Liver (tissue), 9 donors: ENCODE measurements around the gene VASN. TPM values are rescaled to one million over a fixed set of nuclear protein-coding genes. Genes with fewer than 3 reads are reported as not detected.

Experiments used
- DNase-seq: peaks from one replicate; pipeline ENCODE4 v3.0.0-alpha.2; 2017; ENCODE audit warnings: low spot score
- H3K27ac ChIP-seq, 2 donors: one replicate each; pipeline ENCODE4 v1.7.0; 2013; ENCODE audit warnings: inconsistent platforms in 2 of 2, low read length in 2 of 2, control low read depth in 1 of 2, low read depth in 1 of 2, mild to moderate bottlenecking in 1 of 2
- H3K27me3 ChIP-seq, 4 donors: one replicate each; pipeline versions ENCODE4 v1.6.1 to v1.7.0; 2013; ENCODE audit warnings: low read length in 3 of 4, inconsistent platforms in 1 of 4, mild to moderate bottlenecking in 1 of 4, moderate library complexity in 1 of 4; ENCODE audit not compliant: control insufficient read depth in 4 of 4, insufficient read depth in 4 of 4
- H3K36me3 ChIP-seq, 4 donors: one replicate each; pipeline versions ENCODE4 v1.6.1 to v1.7.0; 2013; ENCODE audit warnings: low read length in 3 of 4, mild to moderate bottlenecking in 3 of 4, low read depth in 1 of 4, moderate library complexity in 1 of 4; ENCODE audit not compliant: control insufficient read depth in 4 of 4, insufficient read depth in 3 of 4
- H3K4me1 ChIP-seq, 4 donors: one replicate each; pipeline versions ENCODE4 v1.6.1 to v1.7.0; 2013; ENCODE audit warnings: low read length in 3 of 4, mild to moderate bottlenecking in 3 of 4, moderate library complexity in 1 of 4; ENCODE audit not compliant: control insufficient read depth in 4 of 4, insufficient read depth in 4 of 4
- H3K4me3 ChIP-seq, 3 donors: one replicate each; pipeline versions ENCODE4 v1.6.1 to v1.7.0; 2013; ENCODE audit warnings: low read length in 3 of 3, control low read depth in 1 of 3, low read depth in 1 of 3, mild to moderate bottlenecking in 1 of 3
- H3K9ac ChIP-seq, 2 donors: one replicate each; pipeline ENCODE4 v1.7.0; 2013; ENCODE audit warnings: low read length in 2 of 2, mild to moderate bottlenecking in 2 of 2, moderate library complexity in 2 of 2, control low read depth in 1 of 2, low read depth in 1 of 2
- H3K9me3 ChIP-seq, 4 donors: one replicate each; pipeline versions ENCODE4 v1.6.1 to v1.7.0; 2013; ENCODE audit warnings: low read length in 3 of 4; ENCODE audit not compliant: control insufficient read depth in 4 of 4
- EGR1 ChIP-seq, 2 donors: IDR thresholded peaks; 2 replicates each; pipeline ENCODE4 v1.6.1; 2016 to 2018; ENCODE audit warnings: antibody characterized with exemption in 2 of 2, low read depth in 2 of 2
- FOXA1 ChIP-seq: IDR thresholded peaks from 2 replicates; pipeline ENCODE4 v1.6.1; 2016; ENCODE audit warnings: antibody characterized with exemption
- FOXA2 ChIP-seq: IDR thresholded peaks from 2 replicates; pipeline ENCODE4 v1.6.1; 2016; ENCODE audit warnings: antibody characterized with exemption
- HNF4A ChIP-seq, 2 donors: conservative IDR thresholded peaks; 2 replicates each; pipeline ENCODE4 v1.6.1; 2016; ENCODE audit warnings: antibody characterized with exemption in 2 of 2, mild to moderate bottlenecking in 2 of 2
- HNF4G ChIP-seq: IDR thresholded peaks from 2 replicates; pipeline ENCODE4 v1.6.1; 2016; ENCODE audit warnings: antibody characterized with exemption
- JUND ChIP-seq, 2 donors: IDR thresholded peaks; 2 replicates each; pipeline ENCODE4 v1.6.1; 2016; ENCODE audit warnings: antibody characterized with exemption in 2 of 2
- NR2F2 ChIP-seq: IDR thresholded peaks from 2 replicates; pipeline ENCODE4 v1.6.1; 2016; ENCODE audit warnings: antibody characterized with exemption
- RAD21 ChIP-seq, 2 donors: IDR thresholded peaks; 2 replicates each; pipeline ENCODE4 v1.6.1; 2016; ENCODE audit warnings: antibody characterized with exemption in 2 of 2, mild to moderate bottlenecking in 2 of 2
- RXRA ChIP-seq, 2 donors: IDR thresholded peaks; 2 replicates each; pipeline ENCODE4 v1.6.1; 2017 to 2018; ENCODE audit warnings: antibody characterized with exemption in 2 of 2, mild to moderate bottlenecking in 1 of 2
- SP1 ChIP-seq: IDR thresholded peaks from 2 replicates; pipeline ENCODE4 v1.6.1; 2018; ENCODE audit warnings: antibody characterized with exemption, mild to moderate bottlenecking
- YY1 ChIP-seq: IDR thresholded peaks from 2 replicates; pipeline ENCODE4 v1.6.1; 2016; ENCODE audit warnings: antibody characterized with exemption, mild to moderate bottlenecking
- WGBS: extraction: QIAGEN DNeasy Blood & Tissue Kit; methylation state at CpG from one replicate; pipeline ENCODE4 v1.1.7; 2013; 5-methylcytosine and 5-hydroxymethylcytosine counted together
- polyA plus RNA-seq, 2 donors: library from polyadenylated mRNA; stranded (reverse) in 1 of 2; unstranded in 1 of 2; fragments of 200-250 nt in 1 of 2; fragments of >200 nt in 1 of 2; fragmentation: Nextera tagmentation in 1 of 2; extraction: Ambion mirVana in 1 of 2; gene quantifications; one replicate each; pipeline versions ENCODE4 v1.2.1 to v1.2.3, GENCODE V29; 2013 to 2015
- total RNA-seq, 2 donors: library from RNA; depleted of rRNA; stranded (reverse); fragments of >200 nt; gene quantifications; one replicate each; pipeline ENCODE4 v1.2.3, GENCODE V29; 2014
- TF ChIP-seq, protein P1 (sequence below): IDR thresholded peaks from 2 replicates; pipeline ENCODE4 v1.6.1; 2016; ENCODE audit warnings: antibody characterized with exemption
- TF ChIP-seq, protein P2 (sequence below): IDR thresholded peaks from 2 replicates; pipeline ENCODE4 v1.6.1; 2016; ENCODE audit warnings: antibody characterized with exemption
- TF ChIP-seq, protein P3 (sequence below): IDR thresholded peaks from 2 replicates; pipeline ENCODE4 v1.6.1; 2016; ENCODE audit warnings: antibody characterized with exemption
- donor health status: healthy.
- donor health status: healthy.
- donor health status: healthy.
- donor health status: healthy.
- donor health status: healthy.

Gene VASN
- total and polyA plus RNA-seq, 4 donors: 6.2 to 26.9 (median 21.2) TPM

DNA sequence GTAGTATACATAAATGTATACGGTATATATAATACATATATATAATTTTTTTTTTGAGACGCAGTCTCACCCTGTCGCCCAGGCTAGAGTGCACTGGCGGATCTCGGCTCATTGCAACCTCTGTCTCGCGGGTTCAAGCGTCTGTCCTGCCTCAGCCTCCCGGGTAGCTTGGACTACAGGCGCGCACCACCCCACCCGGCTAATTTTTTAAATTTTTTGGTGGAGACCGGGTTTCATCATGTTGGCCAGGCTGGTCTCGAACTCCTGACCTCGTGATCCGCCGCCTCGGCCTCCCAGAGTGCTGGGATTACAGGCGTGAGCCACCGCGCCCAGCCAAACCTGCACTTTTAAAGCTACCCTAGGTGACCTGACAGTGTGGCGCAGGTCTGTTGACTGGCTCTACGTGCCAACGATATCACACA lies 21.3 kb upstream of the VASN start:
- no peaks in the 10 kb centered on the region for H3K9me3 ChIP-seq
- TF ChIP-seq RXRA (IDR thresholded peaks at IDR 0.05) (peak; percentile 47 to 74), FOXA2 (no peak), RAD21 (IDR thresholded peaks at IDR 0.05) (no peak), SP1 (no peak), JUND (IDR thresholded peaks at IDR 0.05) (no peak)
- TF ChIP-seq, protein P1, sequence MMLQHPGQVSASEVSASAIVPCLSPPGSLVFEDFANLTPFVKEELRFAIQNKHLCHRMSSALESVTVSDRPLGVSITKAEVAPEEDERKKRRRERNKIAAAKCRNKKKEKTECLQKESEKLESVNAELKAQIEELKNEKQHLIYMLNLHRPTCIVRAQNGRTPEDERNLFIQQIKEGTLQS: no peak
- H3K9ac ChIP-seq: peak overlapping the region; percentile 82 to 95
- H3K36me3 ChIP-seq: no peaks in the 10 kb centered on the region
- 31% methylated on average over 24 of the region's 24 CpGs for WGBS
- no peak for DNase-seq
- peak overlapping the region; percentile 92 to 99 (median 98) for H3K4me3 ChIP-seq
- peaks cover 12 to 49% (median 33%) of the 10 kb centered on the region in 4 donors for H3K4me1 ChIP-seq
- H3K27ac ChIP-seq: peak overlapping the region; percentile 85 to 96
- H3K27me3 ChIP-seq: no peaks in the 10 kb centered on the region

DNA sequence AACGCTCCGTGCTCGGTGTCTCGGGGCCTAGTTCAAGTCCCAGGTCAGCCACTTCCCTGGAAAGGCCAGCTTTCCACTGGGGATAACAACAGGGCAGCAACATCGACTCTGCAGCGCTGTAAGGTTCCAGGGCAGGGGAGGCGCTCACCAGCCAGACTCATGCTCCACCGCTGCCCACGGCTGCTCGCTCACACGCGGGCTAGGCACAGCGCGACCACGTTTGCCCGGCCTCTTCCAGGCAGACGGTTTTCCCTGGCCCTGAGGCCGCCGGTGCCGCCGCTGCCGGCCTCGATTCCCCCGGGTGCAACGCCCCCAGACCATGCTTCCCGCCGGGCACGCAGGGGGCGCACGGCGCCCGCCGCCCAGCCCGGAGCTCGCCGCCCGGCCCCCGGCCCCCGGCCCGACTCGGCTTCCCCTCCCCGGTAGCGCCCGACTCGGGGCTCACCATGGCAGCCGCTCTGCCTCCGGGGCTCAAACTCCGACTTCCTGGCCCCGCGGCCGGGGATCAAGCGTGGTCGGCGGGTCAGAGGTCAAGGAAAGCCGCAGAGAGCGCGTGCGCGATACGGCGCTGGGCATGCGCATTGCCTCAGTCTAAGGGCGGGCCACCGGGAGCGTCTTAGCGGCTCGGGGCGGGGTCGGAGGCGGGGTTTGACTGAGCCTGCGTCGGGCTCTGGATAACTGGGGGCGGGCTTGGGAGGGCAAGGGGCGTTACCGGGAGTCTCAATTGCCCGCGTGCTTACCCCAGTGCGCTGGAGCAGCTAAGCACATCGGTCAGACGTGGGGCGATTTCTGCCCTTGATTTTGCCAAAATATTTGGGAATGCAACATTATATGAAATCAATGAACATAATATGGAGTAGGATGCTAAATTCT lies 20.6 kb upstream of the VASN start, which contains the start of gene PAM16:
Gene PAM16 (minus strand): TSS at position 535 of the 873 bp plus-strand sequence. CDS start 87 bp downstream, at position 448.
- Histone ChIP-seq H3K9ac (peak within 1 kb of the TSS; percentile 82 to 95), H3K9me3 (no peaks in the 10 kb centered on the region), H3K27ac (peak within 1 kb of the TSS; percentile 85 to 96), H3K4me1 (peaks cover 11 to 43% (median 26%) of the 10 kb centered on the region in 4 donors), H3K36me3 (no peaks in the 10 kb centered on the region), H3K27me3 (no peaks in the 10 kb centered on the region), H3K4me3 (peak within 1 kb of the TSS; percentile 92 to 99 (median 98))
- DNase-seq: peak; percentile 99
- WGBS: under 1% methylated on average over 81 of the region's 81 CpGs
- no peak for TF ChIP-seq RAD21 (IDR thresholded peaks at IDR 0.05)
- TF ChIP-seq SP1: peak; percentile 41
- peak in 1 of 2 donors; percentile 19 for TF ChIP-seq EGR1 (IDR thresholded peaks at IDR 0.05; ENCODE audit: low read depth in 2 of 2)
- TF ChIP-seq HNF4A (conservative IDR thresholded peaks at IDR 0.05): peak; percentile 41 to 51
- TF ChIP-seq YY1: peak; percentile 29
- TF ChIP-seq NR2F2: peak; percentile 86
- no peak for TF ChIP-seq HNF4G
- TF ChIP-seq FOXA1: no peak
- peak in 1 of 2 donors; percentile 31 for TF ChIP-seq RXRA (IDR thresholded peaks at IDR 0.05)
- TF ChIP-seq, protein P2, sequence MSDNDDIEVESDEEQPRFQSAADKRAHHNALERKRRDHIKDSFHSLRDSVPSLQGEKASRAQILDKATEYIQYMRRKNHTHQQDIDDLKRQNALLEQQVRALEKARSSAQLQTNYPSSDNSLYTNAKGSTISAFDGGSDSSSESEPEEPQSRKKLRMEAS: no peak
- TF ChIP-seq, protein P3, sequence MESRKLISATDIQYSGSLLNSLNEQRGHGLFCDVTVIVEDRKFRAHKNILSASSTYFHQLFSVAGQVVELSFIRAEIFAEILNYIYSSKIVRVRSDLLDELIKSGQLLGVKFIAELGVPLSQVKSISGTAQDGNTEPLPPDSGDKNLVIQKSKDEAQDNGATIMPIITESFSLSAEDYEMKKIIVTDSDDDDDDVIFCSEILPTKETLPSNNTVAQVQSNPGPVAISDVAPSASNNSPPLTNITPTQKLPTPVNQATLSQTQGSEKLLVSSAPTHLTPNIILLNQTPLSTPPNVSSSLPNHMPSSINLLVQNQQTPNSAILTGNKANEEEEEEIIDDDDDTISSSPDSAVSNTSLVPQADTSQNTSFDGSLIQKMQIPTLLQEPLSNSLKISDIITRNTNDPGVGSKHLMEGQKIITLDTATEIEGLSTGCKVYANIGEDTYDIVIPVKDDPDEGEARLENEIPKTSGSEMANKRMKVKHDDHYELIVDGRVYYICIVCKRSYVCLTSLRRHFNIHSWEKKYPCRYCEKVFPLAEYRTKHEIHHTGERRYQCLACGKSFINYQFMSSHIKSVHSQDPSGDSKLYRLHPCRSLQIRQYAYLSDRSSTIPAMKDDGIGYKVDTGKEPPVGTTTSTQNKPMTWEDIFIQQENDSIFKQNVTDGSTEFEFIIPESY: no peak

DNA sequence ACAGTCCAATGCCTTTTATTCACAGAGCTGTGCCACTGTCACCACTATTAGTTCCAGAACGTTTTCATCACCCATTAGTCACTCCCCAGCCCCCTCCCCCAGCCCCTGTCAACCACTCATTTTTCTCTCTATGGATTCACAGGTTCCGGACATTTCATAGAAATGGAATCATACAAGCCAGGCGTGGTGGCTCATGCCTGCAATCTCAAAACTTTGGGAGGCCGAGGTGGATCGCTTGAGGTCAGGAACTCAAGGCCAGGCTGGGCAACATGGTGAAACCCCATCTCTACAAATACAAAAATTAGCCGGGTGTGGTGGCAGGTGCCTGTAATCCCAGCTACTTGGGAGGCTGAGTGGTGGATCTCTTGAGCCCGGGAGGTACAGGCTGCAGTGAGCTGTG lies 19.8 kb upstream of the VASN start:
- peaks cover 10 to 34% (median 18%) of the 10 kb centered on the region in 4 donors for H3K4me1 ChIP-seq
- H3K9me3 ChIP-seq: no peaks in the 10 kb centered on the region
- H3K27ac ChIP-seq: no peak overlapping the region
- 79% methylated on average over 7 of the region's 7 CpGs for WGBS
- no peaks in the 10 kb centered on the region for H3K36me3 ChIP-seq
- no peak for TF ChIP-seq NR2F2
- no peak for TF ChIP-seq SP1
- TF ChIP-seq, protein P2: no peak
- no peak for TF ChIP-seq EGR1 (IDR thresholded peaks at IDR 0.05; ENCODE audit: low read depth in 2 of 2)
- TF ChIP-seq FOXA2: no peak
- TF ChIP-seq, protein P1: no peak
- TF ChIP-seq RXRA (IDR thresholded peaks at IDR 0.05): no peak
- no peak for DNase-seq
- H3K9ac ChIP-seq: no peak overlapping the region
- H3K4me3 ChIP-seq: no peak overlapping the region
- no peaks in the 10 kb centered on the region for H3K27me3 ChIP-seq
